Panc1 (cell line): ENCODE data around the gene ACP3.

Experiments
- CTCF ChIP-seq: fragments of 450-650 bp; IDR thresholded peaks from 2 replicates; pipeline ENCODE4 v1.5.1; 2017; ENCODE audit warnings: mild to moderate bottlenecking
- TCF7L2 ChIP-seq: IDR thresholded peaks from 2 replicates; pipeline ENCODE4 v1.6.1; 2011; ENCODE audit warnings: mild to moderate bottlenecking, low read depth, low read length, inconsistent platforms

- TF ChIP-seq CTCF, result no peak
- no peak for TF ChIP-seq TCF7L2
These were observed 65.1 kb downstream of the ACP3 start for GRCh38 chr3:132382267-132382666.
